ENCODE measurements around the gene CST6.

CST6 gene

GRCh38 chr11:66011785-66012303 lies at the start of gene CST6:
TSS of gene CST6 (plus strand) at chr11:66012008. CDS start at chr11:66012045, 37 bp downstream.
- DNase-seq (ENCODE audit: low read depth): no peak

GRCh38 chr11:65962141-65962564 lies 49.7 kb upstream of the CST6 start:
- DNase-seq (ENCODE audit: low read depth): no peak

GRCh38 chr11:65964906-65965305 lies 46.9 kb upstream of the CST6 start:
- DNase-seq (ENCODE audit: low read depth): no peak

- no peak for DNase-seq (ENCODE audit: low read depth)
These were observed 45.6 kb upstream of the CST6 start for GRCh38 chr11:65965986-65966762.

- DNase-seq (ENCODE audit: low read depth): no peak
These were observed 44.4 kb upstream of the CST6 start for GRCh38 chr11:65967329-65967934.

GRCh38 chr11:65968600-65969482 lies 43.0 kb upstream of the CST6 start:
- DNase-seq (ENCODE audit: low read depth): no peak

- DNase-seq (ENCODE audit: low read depth): no peak
These were observed 39.7 kb upstream of the CST6 start for GRCh38 chr11:65972116-65972515.

- no peak for DNase-seq (ENCODE audit: low read depth)
These were observed 38.2 kb upstream of the CST6 start for GRCh38 chr11:65973439-65974110.

GRCh38 chr11:65975771-65976170 lies 36.0 kb upstream of the CST6 start:
- no peak for DNase-seq (ENCODE audit: low read depth)

- DNase-seq (ENCODE audit: low read depth): no peak
These were observed 35.3 kb upstream of the CST6 start for GRCh38 chr11:65976216-65977176.

- no peak for DNase-seq (ENCODE audit: low read depth)
These were observed 34.0 kb upstream of the CST6 start for GRCh38 chr11:65977621-65978390.

GRCh38 chr11:65978391-65979238 lies 33.2 kb upstream of the CST6 start:
- DNase-seq (ENCODE audit: low read depth): no peak

GRCh38 chr11:65979261-65979759 lies 32.5 kb upstream of the CST6 start:
- DNase-seq (ENCODE audit: low read depth): no peak

GRCh38 chr11:65981101-65981740 lies 30.6 kb upstream of the CST6 start:
- DNase-seq (ENCODE audit: low read depth): no peak

- DNase-seq (ENCODE audit: low read depth): no peak
These were observed 29.6 kb upstream of the CST6 start for GRCh38 chr11:65981972-65982823.

- no peak for DNase-seq (ENCODE audit: low read depth)
These were observed 28.8 kb upstream of the CST6 start for GRCh38 chr11:65982824-65983588.
